BE2C (cell line): ENCODE results near the gene PASD1.
"Not testable (repeated sequence)": the region's sequence is repeated elsewhere in the genome, so short reads cannot be mapped to it uniquely, and the experiment has no call there.

ENCODE experiments used
- DNase-seq: peaks from one replicate; pipeline ENCODE4 v3.0.0-alpha.2; 2020
- H3K27me3 ChIP-seq: fragments of 250-450 bp; sonication (Bioruptor Pico); 2 replicates; pipeline ENCODE4 v1.5.1; 2020; ENCODE audit warnings: mild to moderate bottlenecking
- H3K36me3 ChIP-seq: fragments of 250-450 bp; sonication (Bioruptor Pico); 2 replicates; pipeline ENCODE4 v1.5.1; 2020; ENCODE audit warnings: mild to moderate bottlenecking
- H3K4me1 ChIP-seq: fragments of 250-450 bp; sonication (Bioruptor Pico); 2 replicates; pipeline ENCODE4 v1.5.1; 2020
- H3K4me3 ChIP-seq: 2 replicates; pipeline ENCODE4 v1.5.1; 2011; ENCODE audit warnings: low read depth, low read length
- H3K9me3 ChIP-seq: fragments of 250-450 bp; sonication (Bioruptor Pico); 2 replicates; pipeline ENCODE4 v1.5.1; 2020
- TF ChIP-seq, protein P1 (sequence below): IDR thresholded peaks from 2 replicates; pipeline ENCODE4 v1.5.1; 2012; ENCODE audit warnings: mild to moderate bottlenecking, low read depth, low read length

Gene PASD1

DNA sequence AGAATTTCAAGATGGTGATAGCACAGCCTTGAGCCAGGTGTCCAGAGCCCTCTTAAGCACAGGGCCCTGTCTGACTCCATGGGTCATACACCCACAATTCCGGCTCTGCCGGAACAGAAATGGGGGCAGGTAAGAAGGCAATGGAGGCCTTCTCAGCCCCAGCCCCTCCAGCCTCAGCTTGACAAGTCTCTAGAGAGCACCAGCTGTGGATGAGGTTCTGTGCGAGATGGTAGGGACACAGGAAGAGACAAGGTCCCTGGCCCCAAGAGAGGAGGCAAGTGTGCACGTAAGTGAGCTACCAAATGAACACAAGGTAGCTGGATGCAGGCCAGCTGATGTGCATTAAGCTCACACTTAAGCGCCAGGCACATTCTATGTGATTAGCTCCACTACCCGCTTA, 129.3 kb downstream of the PASD1 start:
- no peaks in the 10 kb centered on the region for H3K4me1 ChIP-seq
- no peaks in the 10 kb centered on the region for H3K9me3 ChIP-seq
- no peak overlapping the region for H3K4me3 ChIP-seq
- no peaks in the 10 kb centered on the region for H3K27me3 ChIP-seq
- H3K36me3 ChIP-seq = no peaks in the 10 kb centered on the region
- no peak for DNase-seq
- TF ChIP-seq, protein P1, sequence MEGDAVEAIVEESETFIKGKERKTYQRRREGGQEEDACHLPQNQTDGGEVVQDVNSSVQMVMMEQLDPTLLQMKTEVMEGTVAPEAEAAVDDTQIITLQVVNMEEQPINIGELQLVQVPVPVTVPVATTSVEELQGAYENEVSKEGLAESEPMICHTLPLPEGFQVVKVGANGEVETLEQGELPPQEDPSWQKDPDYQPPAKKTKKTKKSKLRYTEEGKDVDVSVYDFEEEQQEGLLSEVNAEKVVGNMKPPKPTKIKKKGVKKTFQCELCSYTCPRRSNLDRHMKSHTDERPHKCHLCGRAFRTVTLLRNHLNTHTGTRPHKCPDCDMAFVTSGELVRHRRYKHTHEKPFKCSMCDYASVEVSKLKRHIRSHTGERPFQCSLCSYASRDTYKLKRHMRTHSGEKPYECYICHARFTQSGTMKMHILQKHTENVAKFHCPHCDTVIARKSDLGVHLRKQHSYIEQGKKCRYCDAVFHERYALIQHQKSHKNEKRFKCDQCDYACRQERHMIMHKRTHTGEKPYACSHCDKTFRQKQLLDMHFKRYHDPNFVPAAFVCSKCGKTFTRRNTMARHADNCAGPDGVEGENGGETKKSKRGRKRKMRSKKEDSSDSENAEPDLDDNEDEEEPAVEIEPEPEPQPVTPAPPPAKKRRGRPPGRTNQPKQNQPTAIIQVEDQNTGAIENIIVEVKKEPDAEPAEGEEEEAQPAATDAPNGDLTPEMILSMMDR = no peak

- no peaks in the 10 kb centered on the region for H3K9me3 ChIP-seq
- no peaks in the 10 kb centered on the region for H3K36me3 ChIP-seq
- no peak for DNase-seq
- no peak overlapping the region for H3K4me3 ChIP-seq
- H3K27me3 ChIP-seq = no peaks in the 10 kb centered on the region
- TF ChIP-seq, protein P1 = no peak
- H3K4me1 ChIP-seq = no peaks in the 10 kb centered on the region
Observed at GRCh38 chrX:151694121-151694520, 130.6 kb downstream of the PASD1 start.

- TF ChIP-seq, protein P1 = no peak
Observed at GRCh38 chrX:151694661-151695582, 131.4 kb downstream of the PASD1 start, which contains the start of gene PRRG3. Gene PRRG3 (plus strand): TSS chrX:151695458. CDS start chrX:151698815, 3,357 bp downstream.

GRCh38 chrX:151695583-151696340, 132.3 kb downstream of the PASD1 start:
- Histone ChIP-seq H3K36me3 (no peaks in the 10 kb centered on the region), H3K4me3 (no peak overlapping the region), H3K9me3 (no peaks in the 10 kb centered on the region), H3K4me1 (no peaks in the 10 kb centered on the region), H3K27me3 (no peaks in the 10 kb centered on the region)
- TF ChIP-seq, protein P1 = no peak
- DNase-seq = no peak

More at GRCh38 chrX:151694661-151695582, 131.4 kb downstream of the PASD1 start, which contains the start of gene PRRG3:
- Histone ChIP-seq H3K27me3 (no peaks in the 10 kb centered on the region), H3K36me3 (no peaks in the 10 kb centered on the region), H3K4me3 (no peak within 1 kb of the TSS), H3K9me3 (no peaks in the 10 kb centered on the region), H3K4me1 (no peaks in the 10 kb centered on the region)
- DNase-seq = no peak

- not testable (repeated sequence) for H3K27me3 ChIP-seq, H3K4me3 ChIP-seq, H3K4me1 ChIP-seq, H3K36me3 ChIP-seq, H3K9me3 ChIP-seq, DNase-seq
Observed at GRCh38 chrX:151697082-151697481, 133.6 kb downstream of the PASD1 start.

- no peak for DNase-seq
- TF ChIP-seq, protein P1 = no peak
Observed at GRCh38 chrX:151697522-151697921, 134.0 kb downstream of the PASD1 start.

More at GRCh38 chrX:151697522-151697921, 134.0 kb downstream of the PASD1 start:
- Histone ChIP-seq H3K27me3 (no peaks in the 10 kb centered on the region), H3K9me3 (no peaks in the 10 kb centered on the region), H3K36me3 (no peaks in the 10 kb centered on the region), H3K4me1 (no peaks in the 10 kb centered on the region), H3K4me3 (no peak overlapping the region)
